GM12892 (cell line): ENCODE data around the gene APC2.

Experiments used
- POLR2A ChIP-seq: IDR thresholded peaks from 2 replicates; pipeline ENCODE4 v1.6.1; 2011; ENCODE audit warnings: low read depth, low read length, control low read depth
- POLR2AphosphoS5 ChIP-seq: IDR thresholded peaks from 2 replicates; pipeline ENCODE4 v1.6.1; 2011; ENCODE audit warnings: low read depth, low read length, control low read depth

DNA sequence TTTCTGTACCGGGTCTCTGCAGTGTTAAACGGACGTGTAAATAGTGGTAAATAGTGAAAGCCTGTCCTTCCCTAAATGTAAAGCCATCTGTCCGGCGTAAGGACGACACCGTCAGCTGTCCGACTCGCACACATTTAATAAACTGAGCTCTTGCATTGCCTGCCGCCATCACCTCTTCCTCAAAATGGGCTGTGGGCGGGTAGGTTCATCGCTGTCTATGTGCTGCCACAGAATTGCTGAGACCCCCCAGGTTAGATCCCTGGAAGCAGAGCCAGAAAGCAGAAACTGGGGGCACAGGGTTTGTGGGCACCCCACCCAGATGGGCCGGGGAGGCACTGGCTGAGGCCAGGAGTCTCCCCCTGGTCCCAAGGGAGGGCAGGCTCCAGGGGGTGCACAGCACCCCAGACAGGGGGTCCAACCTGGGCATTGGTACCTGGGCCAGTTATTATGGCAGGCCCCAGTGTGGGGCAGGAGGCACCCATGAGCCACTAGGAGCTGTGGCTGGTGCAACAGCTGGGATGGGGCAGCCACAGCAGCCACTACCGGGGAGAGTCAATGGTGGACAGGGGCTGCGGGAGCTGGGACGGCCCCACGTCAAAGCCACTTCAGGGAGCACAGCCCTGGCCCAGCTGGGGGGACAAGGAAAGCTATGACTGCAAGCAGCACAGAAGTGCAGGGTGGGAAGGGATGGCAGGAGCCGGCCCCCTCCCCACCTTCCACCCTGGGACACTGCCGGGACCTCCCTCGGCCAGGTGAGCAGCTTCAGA lies 23.3 kb downstream of the APC2 start:
- TF ChIP-seq POLR2A (no peak), POLR2AphosphoS5 (no peak)
